HEK293 (cell line): ENCODE results near the gene MEI1.

Experiments used
- CTCF ChIA-PET: fragments of 350-600 bp; formaldehyde crosslinking; extraction: SDS; loops from one replicate; lab custom pipeline; 2021; ENCODE audit warnings: antibody characterized with exemption; lab: Yijun Ruan, JAX
- POLR2A ChIA-PET: fragments of 300-600 bp; formaldehyde crosslinking; extraction: SDS; loops from one replicate; lab custom pipeline; 2020; ENCODE audit warnings: antibody characterized with exemption, inconsistent platforms; lab: Yijun Ruan, JAX
- H3K27ac ChIP-seq: fragments of 200-500 bp; sonication (Bioruptor generic); 2 replicates; pipeline ENCODE4 v1.5.1; 2014; ENCODE audit warnings: low read depth, low read length, control low read depth, inconsistent platforms; ENCODE audit errors: extremely low read depth
- H3K36me3 ChIP-seq, 2 experiments: fragments of 200-500 bp in 1 of 2; sonication (Bioruptor generic) in 1 of 2; 1 replicate in 1 of 2; 2 replicates in 1 of 2; pipeline ENCODE4 v1.5.1; 2014 to 2017; ENCODE audit warnings: inconsistent platforms in 2 of 2, low read length in 2 of 2; ENCODE audit not compliant: control insufficient read depth in 2 of 2, insufficient read depth in 1 of 2
- H3K4me1 ChIP-seq: fragments of 200-500 bp; sonication (Bioruptor generic); 2 replicates; pipeline ENCODE4 v1.5.1; 2014; ENCODE audit warnings: mild to moderate bottlenecking, low read length, inconsistent platforms; ENCODE audit not compliant: control insufficient read depth, insufficient read depth
- H3K4me3 ChIP-seq: 2 replicates; pipeline ENCODE4 v1.5.1; 2011; ENCODE audit warnings: low read depth, mild to moderate bottlenecking, control low read depth, low read length, moderate library complexity
- H3K9me3 ChIP-seq: fragments of 200-500 bp; sonication (Bioruptor generic); 2 replicates; pipeline ENCODE4 v1.5.1; 2014; ENCODE audit warnings: low read depth, low read length, inconsistent platforms; ENCODE audit not compliant: control insufficient read depth, insufficient read depth
- GLIS2 ChIP-seq: fragments of 450-650 bp; formaldehyde crosslinking; IDR thresholded peaks from 2 replicates; pipeline ENCODE4 v1.5.1; 2016; ENCODE audit warnings: missing biosample characterization, missing genetic modification characterization
- KLF9 ChIP-seq: fragments of 450-650 bp; formaldehyde crosslinking; IDR thresholded peaks from 2 replicates; pipeline ENCODE4 v1.5.1; 2016; ENCODE audit warnings: missing biosample characterization, missing genetic modification characterization, low read depth
- PBX3 ChIP-seq: sonication (generic); formaldehyde crosslinking; IDR thresholded peaks from 2 replicates; pipeline ENCODE4 v1.8.1; 2022; ENCODE audit warnings: mild to moderate bottlenecking, moderate library complexity, missing genetic modification reagents
- REST ChIP-seq: fragments of 450-650 bp; formaldehyde crosslinking; IDR thresholded peaks from 2 replicates; pipeline ENCODE4 v1.5.1; 2016; ENCODE audit warnings: missing biosample characterization, missing genetic modification characterization
- SP3 ChIP-seq: fragments of 450-650 bp; formaldehyde crosslinking; IDR thresholded peaks from 2 replicates; pipeline ENCODE4 v1.5.1; 2016; ENCODE audit warnings: missing biosample characterization, missing genetic modification characterization
- SP7 ChIP-seq: fragments of 450-650 bp; formaldehyde crosslinking; IDR thresholded peaks from 2 replicates; pipeline ENCODE4 v1.5.1; 2016; ENCODE audit warnings: missing biosample characterization, missing genetic modification characterization
- ZBTB48 ChIP-seq: fragments of 450-650 bp; formaldehyde crosslinking; IDR thresholded peaks from 2 replicates; pipeline ENCODE4 v1.5.1; 2016; ENCODE audit warnings: missing biosample characterization, missing genetic modification characterization
- ZEB2 ChIP-seq: fragments of 450-650 bp; formaldehyde crosslinking; IDR thresholded peaks from 2 replicates; pipeline ENCODE4 v1.5.1; 2016; ENCODE audit warnings: missing biosample characterization, missing genetic modification characterization
- ZNF155 ChIP-seq: fragments of 450-650 bp; formaldehyde crosslinking; IDR thresholded peaks from 2 replicates; pipeline ENCODE4 v1.5.1; 2016; ENCODE audit warnings: missing biosample characterization, missing genetic modification characterization
- ZNF175 ChIP-seq: fragments of 450-650 bp; formaldehyde crosslinking; IDR thresholded peaks from 2 replicates; pipeline ENCODE4 v1.5.1; 2016; ENCODE audit warnings: missing biosample characterization, missing genetic modification characterization
- ZNF292 ChIP-seq: fragments of 450-650 bp; formaldehyde crosslinking; IDR thresholded peaks from 2 replicates; pipeline ENCODE4 v1.5.1; 2016; ENCODE audit warnings: low read depth, missing biosample characterization, missing genetic modification characterization, borderline replicate concordance
- ZNF398 ChIP-seq: fragments of 450-650 bp; formaldehyde crosslinking; IDR thresholded peaks from 2 replicates; pipeline ENCODE4 v1.5.1; 2017; ENCODE audit warnings: missing biosample characterization, missing genetic modification characterization
- ZNF501 ChIP-seq: fragments of 450-650 bp; formaldehyde crosslinking; IDR thresholded peaks from 2 replicates; pipeline ENCODE4 v1.5.1; 2016; ENCODE audit warnings: missing biosample characterization, missing genetic modification characterization
- ZNF549 ChIP-seq: fragments of 450-650 bp; IDR thresholded peaks from 2 replicates; pipeline ENCODE4 v1.5.1; 2018; ENCODE audit warnings: missing biosample characterization, missing genetic modification characterization, mild to moderate bottlenecking, inconsistent platforms, moderate library complexity
- ZNF621 ChIP-seq: fragments of 450-650 bp; formaldehyde crosslinking; IDR thresholded peaks from 2 replicates; pipeline ENCODE4 v1.5.1; 2017; ENCODE audit warnings: missing biosample characterization, missing genetic modification characterization
- ZNF792 ChIP-seq: fragments of 450-650 bp; formaldehyde crosslinking; IDR thresholded peaks from 2 replicates; pipeline ENCODE4 v1.5.1; 2016; ENCODE audit warnings: missing biosample characterization, missing genetic modification characterization
- TF ChIP-seq, protein P1 (sequence below): fragments of 450-650 bp; formaldehyde crosslinking; IDR thresholded peaks from 2 replicates; pipeline ENCODE4 v1.5.1; 2016; ENCODE audit warnings: missing biosample characterization, missing genetic modification characterization, borderline replicate concordance

MEI1 gene

GRCh38 chr22:41656556-41656955, 42.7 kb upstream of the MEI1 start:
- H3K4me3 ChIP-seq: no peak overlapping the region
- 0 out of 2 replicates have a peak overlapping the region, but pooled peaks have one; percentile 16 for H3K27ac ChIP-seq
- ChIA-PET POLR2A (interaction anchor here (1.1 kb wide), 1 partner anchor 9 kb away, joined by 3 read pairs; no protein-coding TSS in a partner anchor), CTCF (interaction anchor here (0.9 to 3.0 kb wide), 3 partner anchors 10 to 291 kb away, joined by 3 to 11 read pairs (median 4); partner anchors contain the start of gene CENPM)
- TF ChIP-seq REST (tag by site-specific recombination) (0 out of 2 replicates have a peak, but pooled peaks have one; percentile 42), ZNF549 (tag by site-specific recombination) (no peak)
- H3K36me3 ChIP-seq: peaks cover 96 to 99% of the 10 kb centered on the region in 2 experiments
- no peaks in the 10 kb centered on the region for H3K9me3 ChIP-seq
- no peaks in the 10 kb centered on the region for H3K4me1 ChIP-seq

DNA sequence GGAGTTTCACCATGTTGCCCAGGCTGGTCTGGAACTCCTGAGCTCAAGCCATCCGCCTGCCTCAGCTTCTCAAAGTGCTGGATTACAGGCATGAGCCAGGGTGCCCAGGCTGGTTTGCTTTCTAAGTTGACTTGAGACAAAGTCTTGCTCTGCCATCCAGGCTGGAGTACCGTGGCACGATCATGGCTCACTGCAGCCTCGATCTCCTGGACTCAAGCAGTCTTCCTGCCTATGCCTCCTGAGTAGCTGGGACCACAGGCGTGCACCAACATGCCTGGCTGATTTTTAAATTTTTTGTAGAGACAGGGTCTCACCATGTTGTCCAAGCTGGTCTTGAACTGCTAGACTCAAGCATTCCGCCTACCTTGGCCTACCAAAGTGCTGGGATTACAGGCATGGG, 41.6 kb upstream of the MEI1 start:
- Histone ChIP-seq H3K36me3 (peaks cover 96 to 99% of the 10 kb centered on the region in 2 experiments), H3K4me1 (no peaks in the 10 kb centered on the region), H3K27ac (no peak overlapping the region), H3K4me3 (no peak overlapping the region), H3K9me3 (no peaks in the 10 kb centered on the region)
- CTCF ChIA-PET: interaction anchor here (3.0 kb wide), 1 partner anchor 9 kb away, joined by 11 read pairs; no protein-coding TSS in a partner anchor
- TF ChIP-seq ZNF292 (tag by site-specific recombination) (no peak), ZEB2 (tag by site-specific recombination) (no peak), ZBTB48 (tag by site-specific recombination) (no peak), KLF9 (tag by site-specific recombination) (no peak), ZNF398 (no peak), ZNF155 (tag by site-specific recombination) (no peak), SP3 (tag by site-specific recombination) (no peak), PBX3 (CRISPR knock-in tag) (no peak), ZNF175 (tag by site-specific recombination) (no peak), ZNF621 (no peak), SP7 (no peak), ZNF792 (tag by site-specific recombination) (no peak), ZNF501 (tag by site-specific recombination) (no peak), GLIS2 (tag by site-specific recombination) (no peak)
- TF ChIP-seq, protein P1, sequence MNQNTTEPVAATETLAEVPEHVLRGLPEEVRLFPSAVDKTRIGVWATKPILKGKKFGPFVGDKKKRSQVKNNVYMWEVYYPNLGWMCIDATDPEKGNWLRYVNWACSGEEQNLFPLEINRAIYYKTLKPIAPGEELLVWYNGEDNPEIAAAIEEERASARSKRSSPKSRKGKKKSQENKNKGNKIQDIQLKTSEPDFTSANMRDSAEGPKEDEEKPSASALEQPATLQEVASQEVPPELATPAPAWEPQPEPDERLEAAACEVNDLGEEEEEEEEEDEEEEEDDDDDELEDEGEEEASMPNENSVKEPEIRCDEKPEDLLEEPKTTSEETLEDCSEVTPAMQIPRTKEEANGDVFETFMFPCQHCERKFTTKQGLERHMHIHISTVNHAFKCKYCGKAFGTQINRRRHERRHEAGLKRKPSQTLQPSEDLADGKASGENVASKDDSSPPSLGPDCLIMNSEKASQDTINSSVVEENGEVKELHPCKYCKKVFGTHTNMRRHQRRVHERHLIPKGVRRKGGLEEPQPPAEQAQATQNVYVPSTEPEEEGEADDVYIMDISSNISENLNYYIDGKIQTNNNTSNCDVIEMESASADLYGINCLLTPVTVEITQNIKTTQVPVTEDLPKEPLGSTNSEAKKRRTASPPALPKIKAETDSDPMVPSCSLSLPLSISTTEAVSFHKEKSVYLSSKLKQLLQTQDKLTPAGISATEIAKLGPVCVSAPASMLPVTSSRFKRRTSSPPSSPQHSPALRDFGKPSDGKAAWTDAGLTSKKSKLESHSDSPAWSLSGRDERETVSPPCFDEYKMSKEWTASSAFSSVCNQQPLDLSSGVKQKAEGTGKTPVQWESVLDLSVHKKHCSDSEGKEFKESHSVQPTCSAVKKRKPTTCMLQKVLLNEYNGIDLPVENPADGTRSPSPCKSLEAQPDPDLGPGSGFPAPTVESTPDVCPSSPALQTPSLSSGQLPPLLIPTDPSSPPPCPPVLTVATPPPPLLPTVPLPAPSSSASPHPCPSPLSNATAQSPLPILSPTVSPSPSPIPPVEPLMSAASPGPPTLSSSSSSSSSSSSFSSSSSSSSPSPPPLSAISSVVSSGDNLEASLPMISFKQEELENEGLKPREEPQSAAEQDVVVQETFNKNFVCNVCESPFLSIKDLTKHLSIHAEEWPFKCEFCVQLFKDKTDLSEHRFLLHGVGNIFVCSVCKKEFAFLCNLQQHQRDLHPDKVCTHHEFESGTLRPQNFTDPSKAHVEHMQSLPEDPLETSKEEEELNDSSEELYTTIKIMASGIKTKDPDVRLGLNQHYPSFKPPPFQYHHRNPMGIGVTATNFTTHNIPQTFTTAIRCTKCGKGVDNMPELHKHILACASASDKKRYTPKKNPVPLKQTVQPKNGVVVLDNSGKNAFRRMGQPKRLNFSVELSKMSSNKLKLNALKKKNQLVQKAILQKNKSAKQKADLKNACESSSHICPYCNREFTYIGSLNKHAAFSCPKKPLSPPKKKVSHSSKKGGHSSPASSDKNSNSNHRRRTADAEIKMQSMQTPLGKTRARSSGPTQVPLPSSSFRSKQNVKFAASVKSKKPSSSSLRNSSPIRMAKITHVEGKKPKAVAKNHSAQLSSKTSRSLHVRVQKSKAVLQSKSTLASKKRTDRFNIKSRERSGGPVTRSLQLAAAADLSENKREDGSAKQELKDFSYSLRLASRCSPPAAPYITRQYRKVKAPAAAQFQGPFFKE (tag by site-specific recombination): no peak
- POLR2A ChIA-PET: no interaction called here
